ENCODE results near the gene HIGD1A. TPM values are rescaled to one million over a fixed set of nuclear protein-coding genes. Genes with fewer than 3 reads are reported as not detected.

The HIGD1A gene
- total and polyA plus RNA-seq, 2 experiments from 2014 or later: 102 to 144 TPM

- TF ChIP-seq ZNF462 (CRISPR knock-in tag; IDR thresholded peaks at IDR 0.05) (no peak), ETS1 (IDR thresholded peaks at IDR 0.05) (no peak)
Observed at GRCh38 chr3:42752961-42753360, 51.3 kb downstream of the HIGD1A start (continued).

- Histone ChIP-seq H3K36me3 (ENCODE audit: insufficient read depth) (no peaks in the 10 kb centered on the region), H3K27me3 (ENCODE audit: insufficient read depth) (no peaks in the 10 kb centered on the region), H3K27ac (ENCODE audit: low read depth) (no peak overlapping the region), H4K20me1 (replicated peaks; ENCODE audit: insufficient read depth) (no peaks in the 10 kb centered on the region), H3K4me3 (no peak overlapping the region), H3K4me2 (no peak overlapping the region), H3F3A (replicated peaks; ENCODE audit: low read depth) (no peaks in the 10 kb centered on the region), H3K79me2 (replicated peaks; ENCODE audit: insufficient read depth) (no peaks in the 10 kb centered on the region), H3K9me2 (ENCODE audit: insufficient read depth) (no peaks in the 10 kb centered on the region), H3K4me1 (ENCODE audit: insufficient read depth) (no peaks in the 10 kb centered on the region), H2AFZ (no peak overlapping the region)
- no peaks in the 10 kb centered on the region for H3K36me3 Mint-ChIP-seq (ENCODE audit: low read depth)
- peaks cover 13% of the 10 kb centered on the region; the same call in 2 of the 3 replicates for H3K4me1 Mint-ChIP-seq
- ATAC-seq: no peak
- no peak overlapping the region for H3K4me3 Mint-ChIP-seq
- peaks cover 8% of the 10 kb centered on the region for H3K27me3 Mint-ChIP-seq (ENCODE audit: insufficient read depth, low read depth, poor library complexity)
- no peak for DNase-seq (ENCODE audit: low spot score)
- no peak overlapping the region for H3K27ac Mint-ChIP-seq
- no peaks in the 10 kb centered on the region for H3K9me3 Mint-ChIP-seq
- TF ChIP-seq POLR2AphosphoS5 (IDR thresholded peaks at IDR 0.05; ENCODE audit: low read depth) (no peak), NANOG (IDR thresholded peaks at IDR 0.05; ENCODE audit: borderline replicate concordance) (no peak), JUNB (IDR thresholded peaks at IDR 0.05; ENCODE audit: unreplicated experiment) (no peak), CREB1 (CRISPR knock-in tag; IDR thresholded peaks at IDR 0.05; ENCODE audit: low read depth) (no peak), STAT1 (IDR thresholded peaks at IDR 0.05; ENCODE audit: unreplicated experiment) (no peak), EZH2phosphoT487 (IDR thresholded peaks at IDR 0.05; ENCODE audit: unreplicated experiment) (no peak)
- TF ChIP-seq, protein P1, sequence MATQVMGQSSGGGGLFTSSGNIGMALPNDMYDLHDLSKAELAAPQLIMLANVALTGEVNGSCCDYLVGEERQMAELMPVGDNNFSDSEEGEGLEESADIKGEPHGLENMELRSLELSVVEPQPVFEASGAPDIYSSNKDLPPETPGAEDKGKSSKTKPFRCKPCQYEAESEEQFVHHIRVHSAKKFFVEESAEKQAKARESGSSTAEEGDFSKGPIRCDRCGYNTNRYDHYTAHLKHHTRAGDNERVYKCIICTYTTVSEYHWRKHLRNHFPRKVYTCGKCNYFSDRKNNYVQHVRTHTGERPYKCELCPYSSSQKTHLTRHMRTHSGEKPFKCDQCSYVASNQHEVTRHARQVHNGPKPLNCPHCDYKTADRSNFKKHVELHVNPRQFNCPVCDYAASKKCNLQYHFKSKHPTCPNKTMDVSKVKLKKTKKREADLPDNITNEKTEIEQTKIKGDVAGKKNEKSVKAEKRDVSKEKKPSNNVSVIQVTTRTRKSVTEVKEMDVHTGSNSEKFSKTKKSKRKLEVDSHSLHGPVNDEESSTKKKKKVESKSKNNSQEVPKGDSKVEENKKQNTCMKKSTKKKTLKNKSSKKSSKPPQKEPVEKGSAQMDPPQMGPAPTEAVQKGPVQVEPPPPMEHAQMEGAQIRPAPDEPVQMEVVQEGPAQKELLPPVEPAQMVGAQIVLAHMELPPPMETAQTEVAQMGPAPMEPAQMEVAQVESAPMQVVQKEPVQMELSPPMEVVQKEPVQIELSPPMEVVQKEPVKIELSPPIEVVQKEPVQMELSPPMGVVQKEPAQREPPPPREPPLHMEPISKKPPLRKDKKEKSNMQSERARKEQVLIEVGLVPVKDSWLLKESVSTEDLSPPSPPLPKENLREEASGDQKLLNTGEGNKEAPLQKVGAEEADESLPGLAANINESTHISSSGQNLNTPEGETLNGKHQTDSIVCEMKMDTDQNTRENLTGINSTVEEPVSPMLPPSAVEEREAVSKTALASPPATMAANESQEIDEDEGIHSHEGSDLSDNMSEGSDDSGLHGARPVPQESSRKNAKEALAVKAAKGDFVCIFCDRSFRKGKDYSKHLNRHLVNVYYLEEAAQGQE (IDR thresholded peaks at IDR 0.05; ENCODE audit: unreplicated experiment): no peak
Observed at GRCh38 chr3:42752441-42752840, 51.8 kb downstream of the HIGD1A start.
